MCF 10A (cell line): ENCODE results near the gene IL23A. TPM values are rescaled to one million over a fixed set of nuclear protein-coding genes. Genes with fewer than 3 reads are reported as not detected.

ENCODE experiments used
- BruUV-seq: library from RNA; stranded (reverse); fragments of 400-500 nt; replicated peaks from 2 replicates; lab custom pipeline; 2021; lab: Mats Ljungman, UMichigan
- CTCF ChIA-PET: fragments of 300-600 bp; sonication (Branson Sonifier 250); formaldehyde crosslinking; extraction: SDS; loops from one replicate; lab custom pipeline; 2021; ENCODE audit warnings: antibody characterized with exemption, inconsistent platforms; lab: Yijun Ruan, JAX
- POLR2A ChIA-PET: fragments of 300-600, 350-650 bp; sonication (Branson Sonifier 250); formaldehyde crosslinking; extraction: SDS; loops from one replicate; lab custom pipeline; 2020; ENCODE audit warnings: antibody characterized with exemption, inconsistent platforms; lab: Yijun Ruan, JAX
- DNase-seq: peaks from one replicate; pipeline ENCODE4 v3.0.0-alpha.2; 2018; ENCODE audit not compliant: unreplicated experiment
- H3K27ac Mint-ChIP-seq: one replicate; pipeline ENCODE4 v1.8.0; 2022; ENCODE audit warnings: mild to moderate bottlenecking, low read depth, mixed read lengths; ENCODE audit not compliant: unreplicated experiment
- H3K27me3 Mint-ChIP-seq: one replicate; pipeline ENCODE4 v1.8.0; 2022; ENCODE audit warnings: mixed read lengths; ENCODE audit not compliant: insufficient read depth, unreplicated experiment
- H3K36me3 Mint-ChIP-seq: one replicate; pipeline ENCODE4 v1.8.0; 2022; ENCODE audit warnings: mild to moderate bottlenecking, moderate library complexity, mixed read lengths; ENCODE audit not compliant: insufficient read depth, unreplicated experiment
- H3K4me1 Mint-ChIP-seq: one replicate; pipeline ENCODE4 v1.8.0; 2022; ENCODE audit warnings: mixed read lengths; ENCODE audit not compliant: insufficient read depth, unreplicated experiment
- H3K4me3 Mint-ChIP-seq: one replicate; pipeline ENCODE4 v1.8.0; 2022; ENCODE audit warnings: mild to moderate bottlenecking, moderate library complexity, mixed read lengths; ENCODE audit not compliant: unreplicated experiment
- H3K9me3 Mint-ChIP-seq: one replicate; pipeline ENCODE4 v1.8.0; 2022; ENCODE audit warnings: mixed read lengths; ENCODE audit not compliant: unreplicated experiment
- CTCF ChIP-seq: fragments of 200-600 bp; IDR thresholded peaks from one replicate; pipeline ENCODE4 v1.8.0; 2022; ENCODE audit warnings: antibody characterized with exemption, mild to moderate bottlenecking; ENCODE audit not compliant: unreplicated experiment
- intact Hi-C: fragments of 100-400 bp; cut with micrococcal nuclease; formaldehyde crosslinking; loops from 2 replicates; pipeline ENCODE4 v1.14.1; 2022
- total RNA-seq: library from RNA; stranded (reverse); gene quantifications from 2 replicates; pipeline ENCODE4 v1.2.3, GENCODE V29; 2022

The IL23A gene
- total RNA-seq, 1 experiment from 2014 or later: 0.61 TPM

DNA sequence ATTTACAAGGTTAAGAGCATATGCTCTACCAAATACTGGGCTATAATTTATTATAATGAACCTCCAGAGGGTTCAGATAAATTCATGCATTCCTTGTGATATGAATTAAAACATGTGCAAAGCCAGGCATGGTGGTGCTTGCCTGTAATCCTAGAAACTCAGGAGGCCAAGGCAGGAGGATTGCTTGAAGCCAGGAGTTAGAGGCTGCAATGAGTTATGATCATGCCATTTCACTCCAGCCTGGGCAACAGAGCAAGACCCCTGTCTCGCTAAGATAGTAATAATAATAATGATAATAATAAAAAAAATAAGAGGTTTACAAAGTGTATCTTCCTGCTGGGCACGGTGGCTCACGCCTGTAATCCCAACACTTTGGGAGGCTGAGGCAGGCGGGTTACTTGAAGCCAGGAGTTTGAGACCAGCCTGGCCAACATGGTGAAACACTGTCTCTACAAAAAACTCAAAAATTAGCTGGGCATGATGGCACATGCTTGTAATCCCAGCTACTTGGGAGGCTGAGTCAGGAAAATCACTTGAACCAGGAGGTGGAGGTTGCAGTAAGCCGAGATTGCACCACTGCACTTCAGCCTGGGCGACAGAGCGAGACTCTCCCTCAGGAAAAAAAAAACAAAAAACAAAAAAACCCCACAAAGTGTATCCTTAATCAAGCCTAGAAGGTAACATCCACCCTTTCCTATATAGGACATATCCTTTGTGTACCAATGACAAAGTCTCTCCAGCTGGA is 31.3 kb upstream of the IL23A start:
- H3K4me3 Mint-ChIP-seq: no peak overlapping the region
- intact Hi-C loops: no loop called here

DNA sequence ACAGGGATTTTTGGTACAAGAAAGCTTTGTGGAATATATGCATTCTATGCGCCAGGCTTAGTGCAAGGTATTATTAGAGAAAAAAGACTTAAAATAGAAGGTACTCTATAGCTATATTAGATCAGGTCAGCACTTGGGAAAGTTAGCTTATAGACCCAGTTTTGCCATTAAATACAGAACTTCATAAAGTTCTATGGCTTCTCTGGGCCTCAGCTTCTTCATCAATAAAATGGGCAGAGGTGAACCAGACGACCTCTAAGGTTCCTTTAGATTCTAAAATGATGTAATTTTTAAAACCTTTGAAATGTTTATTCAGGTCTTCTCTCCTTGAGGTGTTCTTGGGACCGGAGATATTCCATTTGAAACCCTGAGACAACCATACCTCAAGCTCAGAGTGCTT is 30.0 kb upstream of the IL23A start:
- no peak for DNase-seq
- ChIA-PET POLR2A (interaction anchor here (0.9 to 2.7 kb wide), 5 partner anchors 8 to 190 kb away, joined by 3 to 16 read pairs (median 4); partner anchors contain the start of genes CNPY2, CS and ZC3H10), CTCF (no interaction called here)
- BruUV-seq: no TSS peak
- no peak for TF ChIP-seq CTCF
- Mint-ChIP-seq H3K9me3 (no peaks in the 10 kb centered on the region), H3K36me3 (peaks cover 77% of the 10 kb centered on the region), H3K27ac (no peak overlapping the region), H3K27me3 (no peaks in the 10 kb centered on the region), H3K4me1 (no peaks in the 10 kb centered on the region), H3K4me3 (no peak overlapping the region)
- intact Hi-C loops: no loop called here

More for the DNA sequence above, 31.3 kb upstream of the IL23A start:
- no TSS peak for BruUV-seq
- no peak for DNase-seq
- peaks cover under 1% of the 10 kb centered on the region for H3K4me1 Mint-ChIP-seq
- ChIA-PET CTCF (interaction anchor here (0.6 to 0.9 kb wide), 2 partner anchors 85 to 100 kb away, joined by 3 read pairs; partner anchors contain the start of gene RNF41), POLR2A (interaction anchor here (0.7 to 2.7 kb wide), 3 partner anchors 8 to 51 kb away, joined by 4 to 16 read pairs (median 13); partner anchors contain the start of genes CNPY2 and CS)
- H3K36me3 Mint-ChIP-seq: peaks cover 73% of the 10 kb centered on the region
- no peak overlapping the region for H3K27ac Mint-ChIP-seq
- H3K27me3 Mint-ChIP-seq: no peaks in the 10 kb centered on the region
- no peaks in the 10 kb centered on the region for H3K9me3 Mint-ChIP-seq
- TF ChIP-seq CTCF: no peak

DNA sequence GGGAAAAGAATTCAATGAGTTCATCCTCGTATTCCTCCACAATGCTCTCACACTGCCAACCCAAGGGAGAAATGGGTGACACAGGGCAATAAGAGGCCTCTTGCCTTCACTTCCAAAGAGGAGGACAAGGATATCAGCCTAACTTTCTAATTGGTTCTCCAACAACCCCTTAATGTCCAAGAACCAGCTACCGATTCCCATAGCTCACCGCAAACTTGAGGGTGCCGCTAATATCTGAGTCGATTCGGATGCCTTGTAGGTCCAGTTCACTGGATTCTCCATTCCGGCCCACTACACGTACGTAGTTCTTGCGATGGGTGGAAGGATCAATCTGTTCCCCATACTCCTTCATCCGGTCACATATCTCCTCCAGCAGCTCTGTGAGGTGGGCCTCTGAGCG is 27.7 kb upstream of the IL23A start:
- POLR2A ChIA-PET: interaction anchor here (0.6 to 2.0 kb wide), 4 partner anchors 12 to 183 kb away, joined by 3 to 7 read pairs (median 3); partner anchors contain the start of genes CS and PAN2
- no peak for TF ChIP-seq CTCF
- Mint-ChIP-seq H3K36me3 (peaks cover 77% of the 10 kb centered on the region), H3K9me3 (no peaks in the 10 kb centered on the region), H3K27ac (no peak overlapping the region), H3K27me3 (no peaks in the 10 kb centered on the region), H3K4me3 (no peak overlapping the region), H3K4me1 (no peaks in the 10 kb centered on the region)
- intact Hi-C loops: no loop called here
- DNase-seq: no peak
- CTCF ChIA-PET: interaction anchor here (0.8 to 1.7 kb wide), 4 partner anchors 52 to 153 kb away, joined by 3 to 5 read pairs (median 4); partner anchors contain the start of gene ANKRD52
- no TSS peak for BruUV-seq

- H3K27ac Mint-ChIP-seq: peak overlapping the region; percentile 98
These were observed 23.4 kb upstream of the IL23A start for GRCh38 chr12:56315249-56315621.

More at GRCh38 chr12:56315249-56315621, 23.4 kb upstream of the IL23A start:
- CTCF ChIA-PET: interaction anchor here (0.6 to 1.8 kb wide), 4 partner anchors 14 to 262 kb away, joined by 3 to 15 read pairs (median 4); no protein-coding TSS in a partner anchor
- H3K9me3 Mint-ChIP-seq: no peaks in the 10 kb centered on the region
- H3K36me3 Mint-ChIP-seq: peaks cover 52% of the 10 kb centered on the region
- POLR2A ChIA-PET: interaction anchor here (0.7 to 8.3 kb wide), 25 partner anchors 8 to 321 kb away, joined by 3 to 79 read pairs (median 6); partner anchors contain the start of genes ANKRD52, COQ10A, ESYT1 and GLS2
- intact Hi-C loops: loop anchor here (1.0 kb wide), 1 partner anchor 149 kb away; no protein-coding TSS in a partner anchor
- no peaks in the 10 kb centered on the region for H3K4me1 Mint-ChIP-seq
- no peaks in the 10 kb centered on the region for H3K27me3 Mint-ChIP-seq
- no peak for TF ChIP-seq CTCF
- peak; percentile 12 for DNase-seq
- H3K4me3 Mint-ChIP-seq: peak overlapping the region; percentile 96
- BruUV-seq: TSS peak; percentile 59
